Astrocyte (in vitro differentiated cells and primary cell): ENCODE data around the gene SFTA2.

Experiments
- EZH2 ChIP-seq: IDR thresholded peaks from 2 replicates; pipeline ENCODE4 v1.6.1; 2012; ENCODE audit warnings: mild to moderate bottlenecking, low read length, inconsistent platforms; ENCODE audit not compliant: insufficient read depth
- TF ChIP-seq, protein P1 (sequence below): IDR thresholded peaks from 2 replicates; pipeline ENCODE4 v1.5.1; 2011; ENCODE audit warnings: low read depth, mild to moderate bottlenecking, inconsistent platforms, low read length, moderate library complexity; ENCODE audit not compliant: insufficient read depth

DNA sequence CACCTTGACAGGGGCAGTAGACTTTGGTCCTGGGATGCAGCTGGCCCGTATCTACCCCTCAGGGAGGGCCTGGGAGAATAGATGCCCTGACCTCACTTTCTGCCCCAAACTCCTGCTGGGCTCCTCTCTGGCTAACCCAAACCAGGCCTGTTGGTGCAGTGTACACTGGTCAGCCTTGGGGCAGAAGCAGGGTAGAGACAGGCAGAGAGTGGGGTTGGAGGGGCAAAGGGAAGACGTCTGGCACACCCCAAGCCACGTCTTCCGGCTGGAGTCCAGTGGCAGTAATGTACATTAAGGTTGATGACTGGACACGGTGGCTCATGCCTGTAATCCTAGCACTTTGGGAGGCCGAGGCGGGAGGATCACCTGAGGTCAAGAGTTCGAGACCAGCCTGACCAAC, 38.3 kb downstream of the SFTA2 start:
- TF ChIP-seq, protein P1, sequence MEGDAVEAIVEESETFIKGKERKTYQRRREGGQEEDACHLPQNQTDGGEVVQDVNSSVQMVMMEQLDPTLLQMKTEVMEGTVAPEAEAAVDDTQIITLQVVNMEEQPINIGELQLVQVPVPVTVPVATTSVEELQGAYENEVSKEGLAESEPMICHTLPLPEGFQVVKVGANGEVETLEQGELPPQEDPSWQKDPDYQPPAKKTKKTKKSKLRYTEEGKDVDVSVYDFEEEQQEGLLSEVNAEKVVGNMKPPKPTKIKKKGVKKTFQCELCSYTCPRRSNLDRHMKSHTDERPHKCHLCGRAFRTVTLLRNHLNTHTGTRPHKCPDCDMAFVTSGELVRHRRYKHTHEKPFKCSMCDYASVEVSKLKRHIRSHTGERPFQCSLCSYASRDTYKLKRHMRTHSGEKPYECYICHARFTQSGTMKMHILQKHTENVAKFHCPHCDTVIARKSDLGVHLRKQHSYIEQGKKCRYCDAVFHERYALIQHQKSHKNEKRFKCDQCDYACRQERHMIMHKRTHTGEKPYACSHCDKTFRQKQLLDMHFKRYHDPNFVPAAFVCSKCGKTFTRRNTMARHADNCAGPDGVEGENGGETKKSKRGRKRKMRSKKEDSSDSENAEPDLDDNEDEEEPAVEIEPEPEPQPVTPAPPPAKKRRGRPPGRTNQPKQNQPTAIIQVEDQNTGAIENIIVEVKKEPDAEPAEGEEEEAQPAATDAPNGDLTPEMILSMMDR = no peak
- no peak for TF ChIP-seq EZH2
